NCI-H1105 treated with DMSO at 0.1 percent for 48 hours (cell line): ENCODE data around the gene APOLD1.
"Not testable (repeated sequence)": the region's sequence is repeated elsewhere in the genome, so short reads cannot be mapped to it uniquely, and the experiment has no call there.

Experiments
- DNase-seq: peaks from one replicate; lab custom pipeline; 2025; lab: John Stamatoyannopoulos, UW

Gene APOLD1

DNA sequence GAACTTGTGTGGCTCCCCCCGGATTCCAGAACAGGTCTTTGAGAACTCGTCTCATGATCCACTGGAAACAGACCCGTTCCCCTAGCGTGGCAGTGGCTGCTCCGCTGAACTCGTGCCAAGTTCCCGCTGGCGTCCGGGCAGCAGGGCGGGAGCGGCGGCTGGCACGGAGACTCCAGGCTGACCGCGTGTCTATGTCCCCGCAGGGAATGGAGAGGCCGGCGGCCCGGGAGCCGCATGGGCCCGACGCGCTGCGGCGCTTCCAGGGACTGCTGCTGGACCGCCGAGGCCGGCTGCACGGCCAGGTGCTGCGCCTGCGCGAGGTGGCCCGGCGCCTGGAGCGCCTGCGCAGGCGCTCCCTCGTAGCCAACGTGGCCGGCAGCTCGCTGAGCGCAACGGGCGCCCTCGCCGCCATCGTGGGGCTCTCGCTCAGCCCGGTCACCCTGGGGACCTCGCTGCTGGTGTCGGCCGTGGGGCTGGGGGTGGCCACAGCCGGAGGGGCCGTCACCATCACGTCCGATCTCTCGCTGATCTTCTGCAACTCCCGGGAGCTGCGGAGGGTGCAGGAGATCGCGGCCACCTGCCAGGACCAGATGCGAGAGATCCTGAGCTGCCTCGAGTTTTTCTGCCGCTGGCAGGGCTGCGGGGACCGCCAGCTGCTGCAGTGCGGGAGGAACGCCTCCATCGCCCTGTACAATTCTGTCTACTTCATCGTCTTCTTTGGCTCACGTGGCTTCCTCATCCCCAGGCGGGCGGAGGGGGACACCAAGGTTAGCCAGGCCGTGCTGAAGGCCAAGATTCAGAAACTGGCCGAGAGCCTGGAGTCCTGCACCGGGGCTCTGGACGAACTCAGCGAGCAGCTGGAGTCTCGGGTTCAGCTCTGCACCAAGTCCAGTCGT is 1.5 kb downstream of the APOLD1 start:
- peak; percentile 83 for DNase-seq

DNA sequence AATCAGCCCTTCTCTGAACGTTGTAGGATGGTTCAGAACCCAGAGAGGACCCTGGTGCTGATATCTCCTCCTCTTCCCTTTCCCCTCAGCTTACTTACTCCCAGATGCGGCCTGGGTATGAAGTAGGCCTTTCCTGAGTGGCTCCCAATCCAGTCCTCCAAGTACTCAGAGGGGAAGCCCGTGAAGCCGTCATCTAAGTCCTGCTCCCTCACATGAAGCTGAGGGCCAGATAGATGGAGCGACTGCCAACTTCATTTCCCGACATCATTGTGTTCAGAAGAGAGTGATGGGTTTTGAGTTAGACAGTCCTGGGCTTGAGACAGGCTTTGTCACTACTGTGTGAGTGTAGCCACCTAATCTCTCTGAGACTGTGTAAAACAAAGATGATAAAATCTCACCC is 2.7 kb downstream of the APOLD1 start:
- DNase-seq: no peak

DNA sequence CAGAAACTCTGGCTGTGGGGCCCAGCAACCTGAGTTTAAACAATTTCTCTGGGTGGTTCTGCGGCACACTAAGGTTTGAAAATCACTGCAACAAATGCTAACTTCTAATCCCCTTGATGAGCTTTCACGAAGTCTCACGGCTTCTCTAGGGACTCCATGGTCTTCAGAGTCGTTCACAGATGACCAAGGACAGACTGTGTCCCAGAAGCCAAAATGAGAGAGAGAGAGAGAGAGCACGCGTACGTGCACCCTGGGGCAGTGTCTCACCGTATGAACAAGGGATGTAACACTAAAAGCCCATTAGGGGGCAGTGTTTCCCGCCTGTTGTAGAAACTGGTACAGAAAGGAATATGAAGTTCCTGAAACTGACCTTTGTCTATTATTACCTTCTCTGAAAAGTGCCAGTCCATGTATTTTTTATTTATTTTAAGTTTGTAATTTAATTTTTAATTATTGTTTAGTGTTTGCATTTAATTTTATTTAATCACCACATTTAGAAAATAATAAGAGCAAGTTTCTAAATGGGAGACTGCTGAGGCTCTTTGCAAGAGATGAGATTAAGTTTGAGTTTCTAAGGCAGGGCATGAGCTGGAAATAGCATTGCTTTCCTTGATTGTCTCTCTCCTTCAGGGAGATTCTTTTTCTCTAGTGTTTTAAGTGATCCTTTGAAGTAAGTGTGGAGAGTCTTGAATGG is 3.4 kb downstream of the APOLD1 start:
- DNase-seq: peak; percentile 52

DNA sequence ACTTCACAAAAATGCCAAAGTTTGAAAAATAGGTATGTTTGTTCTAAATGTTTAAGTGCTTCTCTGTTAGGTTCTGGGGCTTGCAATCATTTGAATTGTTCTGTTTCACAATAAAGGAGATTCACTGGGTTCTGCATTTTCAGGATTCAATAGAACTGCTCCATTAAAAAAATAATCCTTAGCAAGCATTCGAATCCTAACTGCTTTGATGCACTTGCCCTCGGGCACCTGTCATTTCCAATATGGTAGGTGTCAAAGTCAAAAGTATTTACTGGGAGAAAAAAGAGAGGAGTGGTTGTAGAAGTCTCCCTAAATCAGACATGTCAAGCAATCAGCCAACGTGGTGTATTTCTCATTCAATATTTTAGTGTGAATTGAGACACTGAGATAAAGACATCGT is 5.5 kb downstream of the APOLD1 start:
- DNase-seq: no peak

DNA sequence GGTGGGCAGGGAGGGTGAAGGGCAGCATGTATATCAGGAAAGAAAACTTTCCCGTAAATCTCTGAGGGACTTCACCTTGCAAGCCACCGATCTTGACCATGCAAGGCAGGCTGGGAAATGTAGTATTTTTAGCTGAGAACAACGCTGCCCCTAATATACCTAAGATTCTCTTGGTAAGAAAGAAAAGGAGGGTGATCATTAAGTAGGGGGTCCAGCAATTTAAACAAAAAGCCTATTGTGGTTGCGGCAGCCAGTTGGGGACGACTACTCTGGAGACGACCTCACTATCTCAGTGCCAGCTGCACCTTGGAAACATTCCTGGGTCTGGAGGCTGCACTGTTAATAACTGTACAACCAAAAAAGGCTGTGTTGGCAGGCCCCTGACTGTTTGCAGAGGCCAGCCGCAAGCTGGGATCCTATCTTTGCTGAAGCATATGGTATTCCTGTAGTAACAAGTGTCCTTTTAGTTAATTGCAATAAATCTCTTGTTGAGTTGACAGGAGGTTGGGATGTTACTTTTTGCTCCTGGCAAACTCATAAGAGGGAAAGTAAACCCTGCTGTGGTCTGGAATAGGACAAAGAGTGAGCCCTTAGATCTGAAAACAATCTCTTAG is 6.4 kb downstream of the APOLD1 start:
- DNase-seq: peak; percentile 23

DNA sequence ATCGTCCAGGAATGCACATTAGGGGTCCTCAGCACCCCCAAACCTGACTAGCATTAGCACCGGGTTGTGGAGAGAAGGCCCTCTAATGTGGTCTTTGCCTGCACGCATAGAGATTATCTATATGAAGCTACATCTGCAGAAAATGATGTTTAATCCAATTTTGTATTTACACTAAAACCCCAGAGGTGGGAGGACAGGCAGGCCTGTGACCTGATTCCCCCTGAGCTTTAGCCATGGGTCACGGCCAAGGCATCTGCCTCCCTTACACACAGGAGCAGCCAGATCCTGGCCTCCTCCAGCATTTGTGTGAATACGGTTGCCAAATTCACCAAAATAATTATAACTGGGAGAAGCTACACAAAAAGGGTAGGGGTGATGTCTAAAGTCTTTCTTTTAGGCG is 7.0 kb downstream of the APOLD1 start:
- no peak for DNase-seq

DNA sequence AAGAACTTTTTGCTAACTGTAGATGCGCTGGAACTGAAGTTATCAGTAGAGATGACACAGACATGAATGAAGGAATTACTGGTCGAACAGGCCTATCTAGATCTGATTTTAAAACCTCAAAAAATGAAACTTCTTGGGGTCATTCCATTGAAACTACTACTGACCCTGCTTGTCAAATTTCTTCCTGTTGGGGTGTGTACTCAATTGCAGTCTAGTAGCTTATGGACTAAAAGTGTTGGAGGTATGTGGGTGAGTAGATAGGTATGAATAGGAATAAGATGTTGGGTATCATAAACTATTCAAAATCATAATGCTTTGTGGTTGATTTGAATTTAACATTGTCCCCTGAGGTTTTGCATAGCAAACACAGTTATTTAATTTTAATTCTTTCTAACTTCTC is 9.2 kb downstream of the APOLD1 start:
- DNase-seq: no peak

DNA sequence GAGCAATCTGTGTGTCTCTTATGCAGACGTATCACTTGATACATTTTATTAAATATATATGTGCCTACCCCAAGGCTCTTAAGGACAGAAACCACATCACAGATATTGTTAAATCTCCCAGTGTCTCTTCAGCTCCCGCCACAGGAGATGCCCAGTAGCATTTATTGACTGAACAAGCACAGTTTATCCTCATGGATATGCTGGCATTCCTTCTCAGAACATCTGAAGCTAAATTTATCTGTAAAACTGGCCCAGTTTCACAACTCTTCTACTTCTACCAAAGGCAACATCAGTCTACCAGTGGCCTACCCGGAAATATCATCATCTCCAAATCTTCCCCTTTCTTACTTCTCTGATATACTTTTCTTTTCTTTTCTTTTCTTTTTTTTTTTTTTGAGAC is 10.7 kb downstream of the APOLD1 start:
- no peak for DNase-seq

DNA sequence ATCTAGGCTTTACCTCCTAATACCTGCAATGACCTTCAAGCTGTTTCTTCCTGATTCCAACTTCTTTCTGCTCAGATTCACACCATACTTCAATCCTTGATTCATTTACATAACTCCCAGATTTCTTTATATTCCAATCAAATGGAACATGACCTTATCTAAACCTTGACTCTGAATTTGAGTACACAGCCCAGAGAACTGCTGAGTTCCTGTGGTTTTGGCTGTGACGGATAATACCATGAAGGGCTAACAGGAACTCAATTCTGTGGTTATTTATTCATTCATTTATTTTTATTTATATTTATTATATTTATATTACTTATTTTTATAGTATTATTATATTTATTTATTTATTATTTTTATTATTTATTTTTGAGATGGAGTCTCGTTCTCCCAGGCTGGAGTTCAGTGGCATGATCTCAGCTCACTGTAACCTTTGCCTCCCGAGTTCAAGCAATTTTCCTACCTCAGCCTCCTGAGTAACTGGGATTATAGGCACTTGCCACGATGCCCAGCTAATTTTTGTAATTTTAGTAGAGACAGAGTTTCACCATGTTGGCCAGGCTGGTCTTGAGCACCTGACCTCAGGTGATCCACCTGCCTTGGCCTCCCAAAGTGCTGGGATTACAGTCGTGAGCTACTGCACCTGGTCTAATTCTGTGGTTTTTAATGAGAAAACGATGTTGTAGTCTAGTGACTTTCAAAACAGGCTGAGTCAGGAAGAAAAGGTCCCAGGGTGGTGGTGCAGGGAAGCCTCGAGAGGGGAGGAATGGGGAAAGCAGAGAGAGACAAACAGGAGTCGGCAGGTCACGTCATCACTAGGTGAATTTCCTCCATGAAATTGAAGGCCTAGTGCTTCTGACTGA is 11.7 kb downstream of the APOLD1 start:
- DNase-seq: no peak

DNA sequence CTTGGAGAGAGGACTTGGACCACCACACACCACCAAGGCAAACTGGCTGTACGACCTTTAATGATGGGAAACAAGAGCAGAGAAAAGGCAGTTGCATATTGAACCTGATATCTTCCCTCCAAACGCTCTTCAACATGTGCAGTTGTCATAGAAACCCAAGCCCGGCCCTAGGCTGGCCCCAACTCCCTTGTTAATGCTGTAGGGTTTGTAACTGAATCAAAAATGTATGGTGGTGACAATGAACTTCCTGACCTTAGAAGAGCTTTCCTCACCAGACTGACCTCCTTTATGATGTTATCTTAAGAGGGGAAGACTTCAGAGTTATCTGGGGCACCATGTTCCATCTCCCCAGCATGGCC is 12.3 kb downstream of the APOLD1 start:
- no peak for DNase-seq

DNA sequence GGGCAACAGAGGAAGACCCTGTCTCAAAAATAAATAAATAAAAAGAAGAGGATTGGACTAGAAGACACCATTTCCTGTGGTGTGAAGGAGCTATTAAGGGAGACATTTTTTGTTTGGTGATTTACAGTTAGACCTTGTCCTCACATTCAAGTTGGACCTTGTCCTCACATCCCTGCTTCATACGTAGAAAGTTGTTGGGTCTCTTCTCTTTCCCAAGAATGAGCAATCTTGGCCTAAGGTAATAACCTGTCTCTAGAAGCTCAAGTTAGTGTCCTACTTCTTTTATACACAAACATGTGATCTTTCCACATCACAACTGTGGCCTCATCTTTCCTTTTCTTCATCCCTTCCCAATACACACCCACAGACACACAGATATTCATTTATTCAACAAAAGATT is 13.0 kb downstream of the APOLD1 start:
- no peak for DNase-seq

DNA sequence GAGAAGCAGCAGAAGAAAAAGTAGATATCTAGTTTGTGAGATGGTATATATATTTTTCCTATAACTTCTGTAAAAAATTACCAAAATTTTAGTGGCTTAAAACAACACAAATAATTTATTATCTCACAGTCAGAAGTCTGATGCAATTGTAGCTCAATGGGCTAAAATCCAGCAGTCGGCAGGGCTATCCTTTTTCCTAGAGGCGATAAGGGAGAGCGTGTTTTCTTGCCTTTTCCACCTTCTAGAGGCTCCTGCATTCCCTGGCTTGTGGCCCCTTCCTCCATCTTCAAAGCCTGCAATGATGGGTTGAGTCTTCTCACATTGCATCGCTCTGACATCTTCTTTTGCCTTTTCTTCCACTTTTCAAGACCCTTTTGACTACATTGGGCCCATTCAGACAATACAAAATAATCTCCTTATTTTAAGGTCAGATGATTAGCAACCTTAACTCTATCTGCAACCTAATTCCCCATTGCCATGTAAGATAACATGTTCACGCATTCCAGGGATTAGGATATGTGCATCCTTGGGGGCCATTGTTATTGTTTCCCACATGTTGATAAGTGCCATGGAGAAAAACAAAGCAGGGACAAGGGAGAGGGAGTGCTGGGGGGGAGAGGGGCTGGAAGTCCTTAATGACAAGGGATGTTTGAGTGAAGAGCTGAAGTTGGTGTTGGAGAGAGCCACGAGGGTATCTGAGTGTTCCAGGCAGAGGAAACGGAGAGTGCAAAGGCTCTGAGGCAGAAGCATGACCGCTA is 13.9 kb downstream of the APOLD1 start:
- no peak for DNase-seq

DNA sequence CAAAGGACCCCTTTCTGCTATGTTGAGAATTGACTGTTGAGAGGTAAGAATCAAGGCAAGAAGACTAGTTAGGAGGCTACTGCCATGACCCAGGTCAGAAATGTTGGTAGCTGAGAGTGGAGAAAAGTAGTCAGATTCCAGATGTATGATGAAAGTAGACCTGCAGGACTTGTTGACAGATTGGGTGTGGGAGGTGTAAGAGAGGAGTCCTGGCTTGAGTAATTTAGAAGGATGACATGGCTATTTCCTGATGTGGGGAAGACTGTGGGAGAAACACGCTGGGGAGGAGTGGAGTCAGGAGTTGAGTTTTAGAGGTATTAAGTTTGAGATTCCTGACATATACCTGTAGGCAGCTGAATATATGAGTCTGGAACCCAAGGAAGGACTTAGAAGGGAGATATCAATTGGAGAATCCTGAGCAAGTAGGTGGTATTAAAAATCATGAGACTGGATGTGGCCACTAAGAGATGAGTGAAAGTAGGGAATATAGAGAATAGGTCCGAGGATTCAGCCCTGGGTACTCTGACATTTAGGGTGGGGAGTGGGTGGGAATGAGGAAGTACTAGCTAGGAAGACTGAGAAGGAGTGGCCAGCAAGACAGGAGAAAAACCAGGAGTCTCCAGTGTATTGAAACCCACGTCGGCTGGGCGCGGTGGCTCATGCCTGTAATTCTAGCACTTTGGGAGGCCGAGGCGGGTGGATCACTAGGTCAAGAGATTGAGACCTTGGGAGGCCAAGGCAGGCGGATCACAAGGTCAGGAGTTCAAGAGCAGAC is 15.1 kb downstream of the APOLD1 start:
- DNase-seq: no peak

DNA sequence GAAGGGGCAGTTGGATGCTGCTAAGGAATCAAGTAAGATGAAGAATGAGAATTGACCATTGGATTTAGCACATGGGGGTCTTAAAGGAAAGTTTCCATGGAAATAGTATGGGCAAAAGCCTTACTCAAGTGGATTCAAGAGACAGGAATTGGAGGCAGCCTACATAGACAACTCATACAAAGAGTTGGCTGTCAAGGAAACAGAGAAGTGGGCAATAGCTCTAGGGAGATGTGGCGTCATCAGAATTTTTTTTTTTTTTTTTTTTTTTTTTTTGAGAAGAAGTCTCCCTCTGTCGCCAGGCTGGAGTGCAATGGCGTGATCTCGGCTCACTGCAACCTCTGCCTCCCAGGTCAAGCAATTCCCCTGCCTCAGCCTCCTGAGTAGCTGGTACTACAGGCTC is 16.2 kb downstream of the APOLD1 start:
- not testable (repeated sequence) for DNase-seq

DNA sequence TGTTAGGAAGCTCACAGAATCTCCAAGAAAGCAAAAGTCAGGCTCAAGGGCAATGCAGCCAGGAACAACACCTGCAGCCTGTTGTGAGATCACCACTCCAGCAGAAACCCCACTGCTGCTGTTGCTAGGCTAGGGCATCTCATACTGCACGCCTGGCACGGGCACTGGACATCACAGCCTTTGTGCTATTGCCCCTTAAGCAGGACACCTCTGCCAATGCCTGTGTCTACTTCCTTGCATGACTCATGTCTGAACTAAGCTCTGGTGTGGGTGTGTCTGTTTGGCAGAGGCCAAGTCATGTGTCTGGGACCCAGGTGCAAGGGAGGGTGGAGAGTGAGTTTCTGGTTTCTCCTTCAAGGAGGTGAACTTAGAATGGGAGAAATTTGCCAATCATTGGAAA is 17.7 kb downstream of the APOLD1 start:
- DNase-seq: no peak

DNA sequence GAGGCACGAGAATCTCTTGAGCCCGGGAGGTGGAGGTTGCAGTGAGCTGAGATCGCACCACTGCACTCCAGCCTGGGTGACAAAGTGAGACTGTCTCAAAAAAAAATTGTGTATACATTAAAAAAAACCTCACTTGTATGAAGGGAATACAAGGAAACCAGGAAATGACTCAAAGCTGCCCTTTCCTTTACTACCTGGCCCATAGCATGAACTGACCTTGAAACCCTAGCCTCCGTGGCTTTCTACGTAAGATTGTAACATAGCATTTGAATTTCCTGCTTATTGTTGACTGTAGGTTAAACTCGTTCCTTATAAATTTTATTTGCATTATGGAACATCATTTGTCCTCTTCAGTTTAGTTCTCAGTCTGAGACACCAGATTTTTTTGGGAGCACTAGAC is 18.6 kb downstream of the APOLD1 start:
- DNase-seq: no peak

DNA sequence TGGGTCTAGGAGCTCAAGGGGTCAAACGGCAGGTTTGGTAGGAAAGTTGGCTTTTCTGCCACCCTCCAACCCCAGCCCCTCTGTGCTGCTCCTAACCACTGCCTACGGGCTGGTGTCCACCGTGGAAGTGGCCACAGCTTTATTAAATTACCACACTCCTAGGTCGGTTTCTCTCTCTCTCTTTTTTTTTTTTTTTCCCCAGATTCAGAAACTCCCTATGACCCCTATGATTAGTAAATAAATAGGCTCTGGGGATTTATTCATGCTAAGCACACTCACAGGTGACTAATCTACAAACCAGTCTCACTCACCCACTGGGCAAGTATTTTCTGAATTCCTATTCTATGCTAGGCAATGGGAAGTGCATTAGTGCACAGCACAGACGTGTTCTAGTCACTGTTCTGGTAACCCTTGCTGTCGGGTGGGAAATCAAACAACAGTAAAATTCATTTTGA is 19.0 kb downstream of the APOLD1 start:
- DNase-seq: no peak

DNA sequence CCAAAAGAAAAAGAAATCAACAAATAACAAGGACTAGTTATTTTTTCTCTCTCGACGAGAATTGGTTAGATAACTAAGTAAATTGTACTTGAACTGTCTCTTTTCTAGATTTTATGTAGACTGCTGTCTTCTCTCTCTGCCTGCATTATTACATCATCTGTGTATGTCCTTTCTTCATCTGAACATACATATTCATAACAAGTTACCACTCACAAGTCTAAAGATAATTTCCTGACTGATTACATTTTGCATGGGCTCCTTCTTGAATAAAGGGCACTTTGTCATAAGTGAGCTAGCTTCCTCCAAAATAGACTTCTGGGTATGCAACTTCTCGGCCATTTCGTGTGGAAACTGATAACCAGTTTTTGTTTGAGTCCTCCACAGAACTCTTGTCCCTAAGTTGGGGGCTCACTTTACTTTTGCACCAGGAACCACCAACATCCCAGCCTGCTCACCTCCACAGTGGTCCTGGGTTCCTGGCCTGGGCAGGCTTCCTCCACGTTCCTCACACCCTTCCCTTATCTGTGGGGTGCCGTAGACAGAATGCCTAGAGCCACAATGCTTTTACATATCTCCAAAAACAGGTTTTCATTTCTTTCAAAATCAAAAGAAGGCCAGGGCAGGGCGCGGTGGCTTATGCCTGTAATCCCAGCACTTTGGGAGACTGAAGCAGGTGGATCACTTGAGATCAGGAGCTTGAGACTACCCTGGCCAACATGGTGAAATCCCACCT is 21.5 kb downstream of the APOLD1 start:
- DNase-seq: no peak

DNA sequence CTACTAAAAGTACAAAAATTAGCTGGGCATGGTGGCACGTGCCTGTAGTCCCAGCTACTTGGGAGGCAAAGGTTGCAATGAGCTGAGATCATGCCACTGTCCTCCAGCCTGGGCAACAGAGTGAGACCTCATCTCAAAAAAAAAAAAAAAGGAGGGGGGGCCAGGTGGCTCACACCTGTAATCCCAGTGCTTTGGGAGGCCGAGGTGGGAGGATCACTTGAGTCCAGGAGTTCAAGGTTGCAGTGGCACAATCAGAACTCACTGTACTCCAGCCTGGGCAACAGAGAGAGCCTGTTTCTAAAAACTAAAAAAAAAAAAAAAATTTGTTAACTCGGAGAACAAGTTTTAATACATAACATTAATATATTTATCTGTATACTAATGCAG is 22.1 kb downstream of the APOLD1 start:
- not testable (repeated sequence) for DNase-seq
